Caco-2 (cell line): ENCODE measurements around the gene DMRTB1. TPM values are rescaled to one million over a fixed set of nuclear protein-coding genes. Genes with fewer than 3 reads are reported as not detected.

ENCODE experiments used
- BruUV-seq: library from RNA; stranded (reverse); fragments of 400-500 nt; replicated peaks from 2 replicates; lab custom pipeline; 2021; lab: Mats Ljungman, UMichigan
- CTCF ChIA-PET: fragments of 300-600 bp; sonication (Branson Sonifier 250); formaldehyde crosslinking; loops from one replicate; lab custom pipeline; 2022; ENCODE audit warnings: antibody characterized with exemption; lab: Charles Lee
- POLR2A ChIA-PET: fragments of 300-600 bp; sonication (Branson Sonifier 250); formaldehyde crosslinking; loops from one replicate; lab custom pipeline; 2022; ENCODE audit warnings: antibody characterized with exemption; lab: Charles Lee
- DNase-seq, 2 experiments: peaks; one replicate each; pipeline versions ENCODE4 v3.0.0 to v3.0.0-alpha.2; 2020 to 2022
- H3K27me3 ChIP-seq: replicated peaks from 2 replicates; pipeline ENCODE4 v1.6.0; 2011; ENCODE audit warnings: low read length; ENCODE audit not compliant: control insufficient read depth, insufficient read depth
- H3K36me3 ChIP-seq: 2 replicates; pipeline ENCODE4 v1.5.1; 2011; ENCODE audit warnings: low read length; ENCODE audit not compliant: control insufficient read depth, insufficient read depth
- H3K4me1 ChIP-seq: fragments of 250-450 bp; sonication (Bioruptor Pico); 2 replicates; pipeline ENCODE4 v1.5.1; 2020; ENCODE audit warnings: mild to moderate bottlenecking
- H3K4me3 ChIP-seq: 2 replicates; pipeline ENCODE4 v1.5.1; 2011; ENCODE audit warnings: low read depth, mild to moderate bottlenecking, control low read depth, low read length
- H3K9me3 ChIP-seq: fragments of 250-450 bp; sonication (Bioruptor Pico); 2 replicates; pipeline ENCODE4 v1.5.1; 2020; ENCODE audit warnings: mild to moderate bottlenecking, moderate library complexity
- H3K27ac Mint-ChIP-seq: one replicate; pipeline ENCODE4 v1.8.0; 2022; ENCODE audit warnings: mixed read lengths; ENCODE audit not compliant: unreplicated experiment
- H3K27me3 Mint-ChIP-seq: one replicate; pipeline ENCODE4 v1.8.0; 2022; ENCODE audit warnings: mixed read lengths; ENCODE audit not compliant: insufficient read depth, unreplicated experiment
- H3K36me3 Mint-ChIP-seq: one replicate; pipeline ENCODE4 v1.8.0; 2022; ENCODE audit warnings: mild to moderate bottlenecking, mixed read lengths; ENCODE audit not compliant: insufficient read depth, unreplicated experiment
- H3K4me1 Mint-ChIP-seq: one replicate; pipeline ENCODE4 v1.8.0; 2022; ENCODE audit warnings: low read depth, mixed read lengths; ENCODE audit not compliant: unreplicated experiment
- H3K4me3 Mint-ChIP-seq: one replicate; pipeline ENCODE4 v1.8.0; 2022; ENCODE audit warnings: mild to moderate bottlenecking, moderate library complexity, mixed read lengths; ENCODE audit not compliant: unreplicated experiment
- H3K9me3 Mint-ChIP-seq: one replicate; pipeline ENCODE4 v1.8.0; 2022; ENCODE audit warnings: mixed read lengths; ENCODE audit not compliant: unreplicated experiment
- intact Hi-C: fragments of 100-400 bp; cut with micrococcal nuclease; formaldehyde crosslinking; loops from one replicate; pipeline ENCODE4 v1.10.0; 2022; ENCODE audit not compliant: unreplicated experiment
- total RNA-seq: library from RNA; stranded (reverse); gene quantifications from 2 replicates; pipeline ENCODE4 v1.2.3, GENCODE V29; 2022
- TF ChIP-seq, protein P1 (sequence below), 2 experiments: fragments of 200-600 bp in 1 of 2; IDR thresholded peaks; 1 replicate in 1 of 2; 2 replicates in 1 of 2; pipeline versions ENCODE4 v1.5.1 to v1.8.0; 2011 to 2022; ENCODE audit warnings: antibody characterized with exemption in 1 of 2, control low read depth in 1 of 2, inconsistent platforms in 1 of 2, low read depth in 1 of 2, low read length in 1 of 2, mild to moderate bottlenecking in 1 of 2, moderate library complexity in 1 of 2; ENCODE audit not compliant: insufficient read depth in 1 of 2, severe bottlenecking in 1 of 2, unreplicated experiment in 1 of 2

The DMRTB1 gene
- total RNA-seq, 1 experiment from 2014 or later: not detected

DNA sequence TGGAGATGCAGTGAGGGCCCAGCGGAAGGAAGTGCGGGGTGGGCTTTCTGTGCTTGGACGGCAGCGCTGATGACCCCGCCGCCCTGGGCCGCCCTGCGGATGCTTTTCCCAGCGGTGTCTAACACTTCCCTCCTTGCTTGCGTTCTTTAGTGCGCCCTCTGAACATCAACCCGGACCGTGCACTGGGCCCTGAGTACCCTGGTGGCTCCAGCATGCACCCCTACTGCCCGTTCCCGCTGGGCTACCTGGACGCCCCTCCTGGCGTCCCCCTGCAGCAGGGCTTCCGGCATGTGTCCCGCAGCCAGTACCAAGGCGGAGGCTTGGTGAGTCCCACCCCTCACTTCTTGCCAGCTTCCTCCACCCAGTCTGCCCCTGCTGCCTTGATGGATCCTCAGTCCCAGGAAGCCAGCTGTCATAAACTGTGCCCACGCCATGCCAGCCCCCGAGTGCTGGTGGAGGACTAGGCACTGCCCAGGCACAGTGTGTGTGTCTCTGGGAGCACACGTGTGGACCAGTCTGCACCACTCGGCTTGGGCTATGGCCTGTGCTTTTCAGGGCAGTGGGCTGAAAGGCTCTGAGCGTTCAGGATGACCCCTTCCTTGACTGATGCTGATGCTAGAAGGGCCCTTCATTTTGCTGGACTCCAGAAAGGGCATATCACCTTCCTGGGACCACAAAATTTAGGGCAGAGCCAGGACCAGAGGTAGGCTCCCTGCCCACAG is 2.3 kb downstream of the DMRTB1 start:
- intact Hi-C loops: no loop called here
- Histone ChIP-seq H3K4me3 (no peak overlapping the region), H3K4me1 (no peaks in the 10 kb centered on the region), H3K36me3 (no peaks in the 10 kb centered on the region), H3K27me3 (no peaks in the 10 kb centered on the region), H3K9me3 (no peaks in the 10 kb centered on the region)
- DNase-seq: no peak
- BruUV-seq: no TSS peak
- POLR2A ChIA-PET: no interaction called here
- Mint-ChIP-seq H3K36me3 (no peaks in the 10 kb centered on the region), H3K27me3 (no peaks in the 10 kb centered on the region), H3K4me3 (no peak overlapping the region), H3K9me3 (no peaks in the 10 kb centered on the region), H3K27ac (no peak overlapping the region), H3K4me1 (no peaks in the 10 kb centered on the region)
- TF ChIP-seq, protein P1, sequence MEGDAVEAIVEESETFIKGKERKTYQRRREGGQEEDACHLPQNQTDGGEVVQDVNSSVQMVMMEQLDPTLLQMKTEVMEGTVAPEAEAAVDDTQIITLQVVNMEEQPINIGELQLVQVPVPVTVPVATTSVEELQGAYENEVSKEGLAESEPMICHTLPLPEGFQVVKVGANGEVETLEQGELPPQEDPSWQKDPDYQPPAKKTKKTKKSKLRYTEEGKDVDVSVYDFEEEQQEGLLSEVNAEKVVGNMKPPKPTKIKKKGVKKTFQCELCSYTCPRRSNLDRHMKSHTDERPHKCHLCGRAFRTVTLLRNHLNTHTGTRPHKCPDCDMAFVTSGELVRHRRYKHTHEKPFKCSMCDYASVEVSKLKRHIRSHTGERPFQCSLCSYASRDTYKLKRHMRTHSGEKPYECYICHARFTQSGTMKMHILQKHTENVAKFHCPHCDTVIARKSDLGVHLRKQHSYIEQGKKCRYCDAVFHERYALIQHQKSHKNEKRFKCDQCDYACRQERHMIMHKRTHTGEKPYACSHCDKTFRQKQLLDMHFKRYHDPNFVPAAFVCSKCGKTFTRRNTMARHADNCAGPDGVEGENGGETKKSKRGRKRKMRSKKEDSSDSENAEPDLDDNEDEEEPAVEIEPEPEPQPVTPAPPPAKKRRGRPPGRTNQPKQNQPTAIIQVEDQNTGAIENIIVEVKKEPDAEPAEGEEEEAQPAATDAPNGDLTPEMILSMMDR (IDR thresholded peaks at IDR 0.05; ENCODE audit: insufficient read depth in 1 of 2, low read depth in 1 of 2, low read length in 1 of 2, severe bottlenecking in 1 of 2, unreplicated experiment in 1 of 2): no peak
- CTCF ChIA-PET: no interaction called here

DNA sequence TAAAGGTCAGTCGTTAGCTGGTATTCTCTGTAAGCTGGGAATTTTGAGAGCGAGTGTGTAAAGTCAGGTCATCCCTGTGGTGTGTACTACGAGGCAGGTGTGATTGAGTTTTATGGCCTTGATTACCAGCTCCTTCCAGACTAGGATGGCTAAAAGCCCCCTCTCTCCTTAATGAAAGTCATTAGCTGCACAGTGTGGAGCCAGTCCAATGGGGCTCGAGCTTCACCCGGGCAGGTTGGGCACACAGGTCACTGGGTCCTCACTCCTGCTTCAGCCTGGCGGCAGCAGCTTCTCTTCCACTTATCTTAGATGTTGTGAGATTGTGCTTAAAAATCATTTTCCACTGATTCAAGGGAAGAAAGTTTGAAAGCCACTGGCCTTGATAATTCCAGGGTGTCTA is 3.0 kb downstream of the DMRTB1 start:
- H3K9me3 Mint-ChIP-seq: no peaks in the 10 kb centered on the region
- TF ChIP-seq, protein P1 (IDR thresholded peaks at IDR 0.05; ENCODE audit: insufficient read depth in 1 of 2, low read depth in 1 of 2, low read length in 1 of 2, severe bottlenecking in 1 of 2, unreplicated experiment in 1 of 2): no peak
- no peak overlapping the region for H3K4me3 Mint-ChIP-seq
- H3K4me3 ChIP-seq: no peak overlapping the region
- H3K4me1 Mint-ChIP-seq: no peaks in the 10 kb centered on the region
- H3K36me3 ChIP-seq: no peaks in the 10 kb centered on the region
- H3K27ac Mint-ChIP-seq: no peak overlapping the region
- H3K9me3 ChIP-seq: no peaks in the 10 kb centered on the region
- H3K4me1 ChIP-seq: no peaks in the 10 kb centered on the region
- intact Hi-C loops: no loop called here
- H3K27me3 Mint-ChIP-seq: no peaks in the 10 kb centered on the region
- no peaks in the 10 kb centered on the region for H3K27me3 ChIP-seq
- ChIA-PET POLR2A (no interaction called here), CTCF (no interaction called here)
- H3K36me3 Mint-ChIP-seq: no peaks in the 10 kb centered on the region
- no TSS peak for BruUV-seq
- DNase-seq: no peak

DNA sequence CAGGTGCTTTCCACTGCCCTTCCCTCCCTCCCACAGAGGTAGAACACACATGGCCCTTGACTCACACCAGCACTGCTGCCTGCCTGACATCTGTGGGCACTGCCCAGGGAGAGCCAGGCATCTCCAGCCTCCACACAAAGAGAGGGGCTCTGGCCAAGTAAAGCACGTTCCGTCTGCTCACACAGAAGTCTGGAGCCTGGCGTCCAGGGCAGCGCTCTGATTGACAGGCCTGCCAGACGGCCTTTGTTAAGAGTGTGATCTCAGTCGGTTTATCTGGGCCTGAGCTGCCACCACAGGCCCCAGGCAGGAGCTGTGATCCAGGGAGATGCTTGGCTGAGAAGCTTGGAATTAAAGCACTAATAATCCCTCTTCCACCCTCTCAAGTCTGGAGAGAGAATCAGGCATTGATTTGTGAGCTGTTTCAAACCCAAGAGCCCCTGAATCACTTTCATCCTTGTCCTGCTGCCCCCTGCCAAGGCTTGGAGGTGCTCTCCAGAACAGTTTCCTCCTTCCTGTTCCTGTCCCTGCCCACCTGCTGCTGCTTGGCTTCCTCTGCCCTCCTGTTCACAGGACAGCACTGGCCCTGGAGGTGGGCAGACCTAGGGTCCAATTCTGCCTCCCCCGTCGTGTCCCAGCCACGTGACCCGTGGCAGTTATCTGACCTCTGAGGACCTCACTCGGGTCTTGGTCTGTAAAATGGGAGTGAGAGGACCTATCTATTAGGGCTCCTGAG is 3.7 kb downstream of the DMRTB1 start:
- H3K27me3 ChIP-seq: no peaks in the 10 kb centered on the region
- Mint-ChIP-seq H3K9me3 (no peaks in the 10 kb centered on the region), H3K4me3 (no peak overlapping the region), H3K4me1 (no peaks in the 10 kb centered on the region), H3K27ac (no peak overlapping the region), H3K36me3 (no peaks in the 10 kb centered on the region), H3K27me3 (no peaks in the 10 kb centered on the region)
- ChIA-PET POLR2A (no interaction called here), CTCF (no interaction called here)
- H3K4me3 ChIP-seq: no peak overlapping the region
- no peaks in the 10 kb centered on the region for H3K9me3 ChIP-seq
- TF ChIP-seq, protein P1 (IDR thresholded peaks at IDR 0.05; ENCODE audit: insufficient read depth in 1 of 2, low read depth in 1 of 2, low read length in 1 of 2, severe bottlenecking in 1 of 2, unreplicated experiment in 1 of 2): no peak
- DNase-seq: no peak
- no peaks in the 10 kb centered on the region for H3K36me3 ChIP-seq
- H3K4me1 ChIP-seq: no peaks in the 10 kb centered on the region
- no TSS peak for BruUV-seq
- intact Hi-C loops: no loop called here
